Measurements from ENCODE around the gene FBXO11.

Gene FBXO11

GRCh38 chr2:47869859-47870595 is 36.3 kb downstream of the FBXO11 start:
- 0 out of 2 replicates have a peak, but pooled peaks cover 2% of the 10 kb centered on the region for H4K20me1 ChIP-seq (ENCODE audit: insufficient read depth, low read length)
- no peaks in the 10 kb centered on the region for H3F3A ChIP-seq (ENCODE audit: insufficient read depth, low read length)
- H3K9me2 ChIP-seq (replicated peaks; ENCODE audit: insufficient read depth, low read length) = no peaks in the 10 kb centered on the region
- H3K9ac ChIP-seq (ENCODE audit: low read length) = no peak overlapping the region
- TF ChIP-seq EZH2 (optimal IDR thresholded peaks at IDR 0.05; ENCODE audit: low read depth, low read length) (no peak), CTCF (IDR thresholded peaks at IDR 0.05; ENCODE audit: low read length) (no peak), EZH2phosphoT487 (IDR thresholded peaks at IDR 0.05; ENCODE audit: low read length) (no peak)
- no peak overlapping the region for H3K27ac ChIP-seq (ENCODE audit: low read length)
- H3K4me3 ChIP-seq (ENCODE audit: low read length) = no peak overlapping the region
- peaks cover 98% of the 10 kb centered on the region for H3K79me2 ChIP-seq (ENCODE audit: low read length)
- DNase-seq = no peak
- no peaks in the 10 kb centered on the region for H3K9me3 ChIP-seq (replicated peaks; ENCODE audit: insufficient read depth, low read length)
- H3K4me1 ChIP-seq (ENCODE audit: low read length) = peaks cover 4% of the 10 kb centered on the region; the same call in 1 of the 2 replicates
- no peaks in the 10 kb centered on the region for H3K36me3 ChIP-seq (replicated peaks; ENCODE audit: insufficient read depth, low read length)
- H3K4me2 ChIP-seq (ENCODE audit: low read depth, low read length) = no peak overlapping the region
- no peaks in the 10 kb centered on the region for H3K27me3 ChIP-seq (replicated peaks; ENCODE audit: insufficient read depth, low read length)
- no peak overlapping the region for H2AFZ ChIP-seq (ENCODE audit: low read length)

GRCh38 chr2:47868611-47869352 is 37.5 kb downstream of the FBXO11 start:
- Histone ChIP-seq H3K36me3 (replicated peaks; ENCODE audit: insufficient read depth, low read length) (no peaks in the 10 kb centered on the region), H3K4me3 (ENCODE audit: low read length) (no peak overlapping the region), H3K9me3 (replicated peaks; ENCODE audit: insufficient read depth, low read length) (no peaks in the 10 kb centered on the region), H3K27me3 (replicated peaks; ENCODE audit: insufficient read depth, low read length) (no peaks in the 10 kb centered on the region), H3K4me2 (ENCODE audit: low read depth, low read length) (no peak overlapping the region), H2AFZ (ENCODE audit: low read length) (no peak overlapping the region), H3K9me2 (replicated peaks; ENCODE audit: insufficient read depth, low read length) (no peaks in the 10 kb centered on the region), H3K79me2 (ENCODE audit: low read length) (peaks cover 99% of the 10 kb centered on the region), H4K20me1 (ENCODE audit: insufficient read depth, low read length) (0 out of 2 replicates have a peak, but pooled peaks cover 4% of the 10 kb centered on the region), H3K4me1 (ENCODE audit: low read length) (peaks cover 5% of the 10 kb centered on the region; the same call in 1 of the 2 replicates), H3K9ac (ENCODE audit: low read length) (no peak overlapping the region), H3F3A (ENCODE audit: insufficient read depth, low read length) (no peaks in the 10 kb centered on the region), H3K27ac (ENCODE audit: low read length) (no peak overlapping the region)
- TF ChIP-seq EZH2 (optimal IDR thresholded peaks at IDR 0.05; ENCODE audit: low read depth, low read length) (no peak), CTCF (IDR thresholded peaks at IDR 0.05; ENCODE audit: low read length) (no peak), EZH2phosphoT487 (IDR thresholded peaks at IDR 0.05; ENCODE audit: low read length) (no peak)
- DNase-seq = no peak

GRCh38 chr2:47867205-47867604 is 39.1 kb downstream of the FBXO11 start:
- 0 out of 2 replicates have a peak, but pooled peaks cover 4% of the 10 kb centered on the region for H4K20me1 ChIP-seq (ENCODE audit: insufficient read depth, low read length)
- no peaks in the 10 kb centered on the region for H3K9me2 ChIP-seq (replicated peaks; ENCODE audit: insufficient read depth, low read length)
- H3K36me3 ChIP-seq (replicated peaks; ENCODE audit: insufficient read depth, low read length) = no peaks in the 10 kb centered on the region
- no peaks in the 10 kb centered on the region for H3K27me3 ChIP-seq (replicated peaks; ENCODE audit: insufficient read depth, low read length)
- H3K79me2 ChIP-seq (ENCODE audit: low read length) = peaks cover 99% of the 10 kb centered on the region
- H2AFZ ChIP-seq (ENCODE audit: low read length) = no peak overlapping the region
- no peak overlapping the region for H3K4me2 ChIP-seq (ENCODE audit: low read depth, low read length)
- H3K9me3 ChIP-seq (replicated peaks; ENCODE audit: insufficient read depth, low read length) = no peaks in the 10 kb centered on the region
- no peak overlapping the region for H3K9ac ChIP-seq (ENCODE audit: low read length)
- no peak for TF ChIP-seq CTCF (IDR thresholded peaks at IDR 0.05; ENCODE audit: low read length)
- no peak for TF ChIP-seq EZH2 (optimal IDR thresholded peaks at IDR 0.05; ENCODE audit: low read depth, low read length)
- no peak for TF ChIP-seq EZH2phosphoT487 (IDR thresholded peaks at IDR 0.05; ENCODE audit: low read length)
- no peak overlapping the region for H3K4me3 ChIP-seq (ENCODE audit: low read length)
- DNase-seq = no peak
- no peaks in the 10 kb centered on the region for H3F3A ChIP-seq (ENCODE audit: insufficient read depth, low read length)
- no peak overlapping the region for H3K27ac ChIP-seq (ENCODE audit: low read length)
- H3K4me1 ChIP-seq (ENCODE audit: low read length) = peaks cover 5% of the 10 kb centered on the region; the same call in 1 of the 2 replicates
